ENCODE measurements around the gene C1QC.

The C1QC gene

DNA sequence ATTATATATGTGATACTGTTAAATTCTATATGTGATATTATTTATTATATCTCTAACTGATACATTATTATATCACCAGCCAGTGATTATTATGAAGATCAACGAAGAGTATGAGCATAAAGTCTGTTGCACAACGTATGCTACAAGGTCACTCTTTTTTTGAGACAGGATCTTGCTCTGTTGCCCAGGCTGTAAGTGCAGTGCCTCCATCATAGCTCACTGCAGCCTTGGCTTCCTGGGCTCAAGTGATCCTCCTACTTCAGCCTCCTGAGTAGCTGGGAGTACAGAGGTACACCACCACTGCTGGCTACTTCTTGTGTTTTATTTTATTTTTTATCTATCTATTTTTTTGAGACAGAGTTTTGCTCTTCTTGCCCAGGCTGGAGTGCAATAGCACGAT lies 53.2 kb downstream of the C1QC start:
- TF ChIP-seq, protein P1, sequence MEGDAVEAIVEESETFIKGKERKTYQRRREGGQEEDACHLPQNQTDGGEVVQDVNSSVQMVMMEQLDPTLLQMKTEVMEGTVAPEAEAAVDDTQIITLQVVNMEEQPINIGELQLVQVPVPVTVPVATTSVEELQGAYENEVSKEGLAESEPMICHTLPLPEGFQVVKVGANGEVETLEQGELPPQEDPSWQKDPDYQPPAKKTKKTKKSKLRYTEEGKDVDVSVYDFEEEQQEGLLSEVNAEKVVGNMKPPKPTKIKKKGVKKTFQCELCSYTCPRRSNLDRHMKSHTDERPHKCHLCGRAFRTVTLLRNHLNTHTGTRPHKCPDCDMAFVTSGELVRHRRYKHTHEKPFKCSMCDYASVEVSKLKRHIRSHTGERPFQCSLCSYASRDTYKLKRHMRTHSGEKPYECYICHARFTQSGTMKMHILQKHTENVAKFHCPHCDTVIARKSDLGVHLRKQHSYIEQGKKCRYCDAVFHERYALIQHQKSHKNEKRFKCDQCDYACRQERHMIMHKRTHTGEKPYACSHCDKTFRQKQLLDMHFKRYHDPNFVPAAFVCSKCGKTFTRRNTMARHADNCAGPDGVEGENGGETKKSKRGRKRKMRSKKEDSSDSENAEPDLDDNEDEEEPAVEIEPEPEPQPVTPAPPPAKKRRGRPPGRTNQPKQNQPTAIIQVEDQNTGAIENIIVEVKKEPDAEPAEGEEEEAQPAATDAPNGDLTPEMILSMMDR (IDR thresholded peaks at IDR 0.05; ENCODE audit: insufficient read depth, low read depth, low read length, missing control alignments) = no peak
- no peak overlapping the region for H3K4me3 ChIP-seq (ENCODE audit: low read length)
- DNase-seq (ENCODE audit: low read depth) = no peak

Measured in epithelial cell of esophagus (primary cell).